ENCODE data around the gene AMER2.

AMER2 gene

GRCh38 chr13:25171517-25172302, at the start of gene AMER2:
Gene AMER2 (minus strand): TSS chr13:25172288. CDS start chr13:25171619, 669 bp downstream.
- DNase-seq: no peak

- no peak for DNase-seq
These were observed 45.9 kb upstream of the AMER2 start for GRCh38 chr13:25218019-25218418.

- DNase-seq: no peak
These were observed 45.2 kb upstream of the AMER2 start for GRCh38 chr13:25217023-25217885.

DNA sequence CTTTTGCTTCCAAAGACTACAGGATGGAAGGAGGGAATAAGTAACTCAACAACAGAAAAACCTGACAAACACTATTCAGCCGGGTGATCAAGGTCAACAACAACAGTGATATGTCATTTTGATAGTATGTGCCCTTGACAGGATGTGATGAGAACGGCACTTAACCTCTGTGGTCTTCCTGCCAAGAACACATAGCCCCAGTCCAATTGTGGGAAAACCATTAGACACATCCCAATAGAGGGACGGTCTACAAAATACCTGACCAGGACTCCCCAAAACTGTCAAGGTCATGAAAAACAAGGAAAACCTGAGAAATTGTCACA, 43.1 kb upstream of the AMER2 start:
- DNase-seq: no peak

DNA sequence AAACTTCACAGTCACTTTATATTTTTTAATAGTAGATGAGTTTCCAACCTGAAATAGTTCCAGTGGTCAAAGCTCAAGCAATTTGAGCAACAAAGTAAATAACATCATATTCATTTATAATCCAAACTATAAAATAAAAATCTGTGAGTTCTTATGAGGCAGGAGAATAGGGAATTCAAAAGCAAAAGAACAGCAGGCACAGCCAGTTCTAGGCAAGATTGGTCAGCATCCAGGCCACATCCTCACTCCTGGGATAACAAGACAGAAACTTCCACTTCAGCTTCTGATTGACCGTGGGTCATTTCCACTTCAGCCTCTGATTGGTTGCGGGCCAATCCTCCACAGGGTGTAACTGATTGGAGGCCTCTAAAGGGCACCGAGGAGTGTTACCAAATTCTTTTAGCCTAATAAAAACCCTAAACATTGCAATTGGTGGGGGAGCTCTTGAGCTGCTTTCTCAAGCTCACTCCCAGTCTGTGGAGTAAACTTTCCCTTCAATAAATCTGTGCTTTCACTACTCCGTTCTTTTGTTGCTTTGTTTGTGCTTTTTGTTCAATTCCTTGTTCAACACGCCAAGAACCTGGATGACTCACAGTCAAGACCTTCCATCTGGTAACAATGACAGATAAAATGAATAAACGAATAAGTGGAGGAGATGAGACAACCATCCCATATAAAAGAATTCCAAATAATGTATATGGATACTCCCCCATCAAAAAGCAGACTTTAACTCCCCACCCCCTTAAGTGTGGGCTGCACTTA, 42.6 kb upstream of the AMER2 start:
- DNase-seq: no peak

- DNase-seq: no peak
These were observed 41.6 kb upstream of the AMER2 start for GRCh38 chr13:25213715-25214114.

DNA sequence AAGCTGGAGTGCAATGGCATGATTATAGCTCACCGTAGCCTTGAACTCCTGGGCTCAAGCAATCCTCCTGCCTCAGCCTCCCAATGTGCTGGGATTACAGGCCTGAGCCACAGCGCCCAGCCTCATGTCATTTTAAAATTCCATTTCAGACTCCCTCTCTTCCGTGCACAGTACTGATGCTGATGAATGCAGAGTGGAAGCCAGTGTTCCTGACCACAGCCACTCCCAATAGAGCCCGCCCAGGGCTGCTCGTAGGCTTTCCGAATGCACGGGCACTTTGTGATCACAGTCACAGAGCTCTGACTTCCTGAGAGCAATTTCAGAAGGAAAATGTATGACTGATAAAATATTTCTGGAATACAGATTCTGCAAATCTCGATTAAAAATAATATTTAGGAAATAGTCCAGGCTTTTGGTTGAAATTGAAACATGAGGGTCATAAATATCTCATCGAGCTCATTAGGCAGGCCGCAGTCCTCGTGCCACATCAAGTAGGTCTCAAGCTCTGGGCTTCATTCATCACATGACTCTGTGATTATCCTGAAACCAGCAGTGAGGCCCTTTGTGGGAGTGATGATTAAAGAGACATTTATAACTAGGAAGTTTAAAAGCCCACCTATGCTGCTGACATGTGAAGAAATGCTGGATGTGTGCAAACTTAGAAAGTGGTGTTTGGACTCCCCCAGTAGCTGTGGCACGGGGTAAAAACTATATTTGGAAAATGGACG, 38.9 kb upstream of the AMER2 start:
- DNase-seq: no peak

DNA sequence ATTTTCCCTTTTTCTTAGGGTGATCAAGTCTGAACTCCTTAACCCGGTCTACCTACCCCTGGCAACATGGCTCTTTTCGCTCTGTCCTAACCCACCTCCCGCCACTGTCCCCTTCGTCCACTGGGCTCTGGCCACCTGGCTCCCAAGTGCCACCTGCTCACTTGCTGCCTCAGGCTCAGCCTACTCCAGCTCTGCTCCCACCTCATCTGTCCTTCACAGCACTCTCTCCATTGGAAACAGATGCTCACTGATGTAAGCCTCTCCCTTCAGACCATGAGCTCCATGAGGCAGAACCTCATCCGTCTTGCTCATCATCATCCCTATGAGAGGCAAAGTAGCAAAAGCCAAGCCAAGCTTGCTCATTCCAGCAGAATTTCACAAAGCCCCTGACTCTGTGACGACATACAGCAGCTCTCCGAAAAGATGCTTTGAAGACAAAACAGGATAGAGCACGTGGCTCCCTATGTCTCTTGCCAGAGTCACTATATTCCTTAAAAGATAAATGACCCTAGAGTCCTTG, 35.3 kb upstream of the AMER2 start:
- DNase-seq: no peak

GRCh38 chr13:25204863-25205262, 32.8 kb upstream of the AMER2 start:
- no peak for DNase-seq

DNA sequence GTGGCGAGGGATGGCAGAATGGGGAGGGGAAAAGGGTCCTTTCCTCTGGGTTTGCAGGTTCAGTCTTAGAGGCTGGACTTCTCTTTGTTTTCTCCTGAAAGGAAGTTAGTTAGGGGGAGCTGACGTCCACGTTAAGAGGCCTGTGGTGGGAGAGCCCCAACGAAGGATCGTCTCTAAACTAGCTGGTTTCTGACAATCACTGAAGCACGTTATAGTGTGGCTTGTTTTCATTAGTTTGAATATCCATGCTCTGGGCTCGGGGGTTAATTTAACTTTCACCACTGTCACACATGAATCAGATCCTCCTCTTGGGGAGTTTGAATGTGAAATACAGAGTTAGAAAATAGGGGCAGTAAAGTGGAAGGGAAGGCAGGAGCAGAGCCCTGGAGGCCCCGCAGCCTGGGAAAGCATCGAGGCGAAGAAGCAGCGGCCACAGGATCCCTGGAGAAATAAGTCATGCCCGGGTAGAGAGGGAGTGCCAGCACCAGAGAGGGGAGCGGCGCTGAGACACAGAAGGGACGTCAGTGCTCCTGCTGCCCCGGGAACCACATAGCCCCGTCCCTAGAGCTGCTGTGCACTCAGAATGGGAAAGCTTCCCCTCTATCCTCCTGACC, 31.1 kb upstream of the AMER2 start:
- no peak for DNase-seq

- no peak for DNase-seq
These were observed 28.7 kb upstream of the AMER2 start for GRCh38 chr13:25200783-25201182.

- no peak for DNase-seq
These were observed 26.6 kb upstream of the AMER2 start for GRCh38 chr13:25198647-25199046.

DNA sequence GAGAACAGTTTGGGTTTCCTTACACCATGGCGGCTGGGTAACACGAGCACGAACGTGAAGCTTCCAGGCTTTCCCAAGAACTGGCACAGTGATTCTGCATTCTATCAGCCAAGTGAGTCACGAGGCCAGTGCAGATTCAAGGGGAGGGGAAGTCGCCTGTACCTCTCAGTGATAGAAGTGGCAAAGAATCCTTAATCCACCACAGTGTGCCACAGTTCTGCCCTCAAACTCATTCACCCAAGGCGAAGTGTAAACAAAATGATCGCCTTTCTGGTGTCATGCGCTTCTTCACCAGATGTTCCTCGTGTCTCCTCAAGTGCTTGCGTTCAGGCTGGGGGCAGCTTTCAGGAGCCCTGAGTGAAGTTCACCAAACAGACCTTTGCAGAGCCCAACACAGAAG, 24.9 kb upstream of the AMER2 start:
- no peak for DNase-seq

DNA sequence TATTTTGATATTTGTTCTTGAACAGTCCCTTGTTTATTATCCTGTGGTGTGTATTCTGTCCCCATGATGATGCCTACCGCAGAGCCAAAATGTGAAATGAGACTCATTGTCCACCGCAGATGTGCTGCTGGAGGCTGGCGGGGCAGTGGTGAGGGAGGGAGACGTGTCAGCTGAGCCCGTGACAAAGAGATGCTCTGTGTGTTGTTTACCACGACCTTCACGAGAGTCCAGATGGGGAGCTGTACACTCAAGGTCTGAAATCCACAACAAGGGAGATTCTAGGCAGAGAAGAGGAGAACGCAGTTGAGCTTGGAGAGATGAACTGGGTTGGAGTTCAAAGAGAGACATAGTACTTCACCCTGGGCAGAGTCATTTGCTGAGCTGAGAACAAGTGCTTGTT, 20.8 kb upstream of the AMER2 start:
- DNase-seq: no peak

- DNase-seq: no peak
These were observed 20.4 kb upstream of the AMER2 start for GRCh38 chr13:25192489-25192888.

GRCh38 chr13:25192052-25192451, 20.0 kb upstream of the AMER2 start:
- no peak for DNase-seq

DNA sequence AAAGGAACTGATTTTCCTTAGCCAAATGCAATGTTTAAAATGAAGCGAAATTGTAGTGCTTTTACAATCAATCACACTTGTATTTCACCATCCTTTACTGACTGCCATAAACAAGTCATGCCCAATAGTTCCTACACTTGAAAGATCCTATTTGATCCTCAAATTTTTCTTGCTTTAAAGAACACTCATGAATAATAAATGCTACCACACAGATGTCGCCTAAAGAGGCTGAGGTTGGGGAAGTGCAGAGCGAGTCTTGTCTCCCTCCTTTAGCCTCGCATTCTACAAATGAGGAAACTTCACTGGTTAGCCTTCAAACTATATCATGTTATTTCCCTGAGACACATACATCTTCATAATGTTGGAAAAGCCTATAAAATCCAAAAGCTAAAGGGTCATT, 18.7 kb upstream of the AMER2 start:
- no peak for DNase-seq

GRCh38 chr13:25190256-25190655, 18.2 kb upstream of the AMER2 start:
- no peak for DNase-seq

DNA sequence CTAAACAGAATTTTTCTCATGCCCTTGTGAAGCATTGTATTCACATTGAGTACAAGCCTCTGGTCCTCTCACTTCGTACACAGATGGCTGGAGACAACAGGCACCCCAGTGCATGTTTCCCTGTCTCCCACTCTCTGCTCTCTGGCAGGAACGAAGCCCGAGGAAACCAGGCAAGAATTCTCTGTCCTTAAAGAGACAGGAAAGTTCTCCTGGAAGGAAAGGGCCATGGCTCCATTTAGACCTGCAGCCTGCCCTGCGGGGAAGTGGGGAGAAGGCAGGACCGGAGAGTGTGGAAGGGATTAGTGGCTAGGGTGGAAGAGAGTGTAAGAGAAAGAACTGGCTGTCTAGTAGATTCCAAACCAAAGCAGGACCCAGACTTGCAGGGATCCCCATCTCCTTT, 15.5 kb upstream of the AMER2 start:
- DNase-seq: no peak

- DNase-seq: no peak
These were observed 14.1 kb upstream of the AMER2 start for GRCh38 chr13:25186187-25186586.

GRCh38 chr13:25181597-25181996, 9.5 kb upstream of the AMER2 start:
- no peak for DNase-seq
